HEK293 (cell line): ENCODE results near the gene PDE10A.

Source experiments
- CTCF ChIA-PET: fragments of 350-600 bp; formaldehyde crosslinking; extraction: SDS; loops from one replicate; lab custom pipeline; 2021; ENCODE audit warnings: antibody characterized with exemption; lab: Yijun Ruan, JAX
- POLR2A ChIA-PET: fragments of 300-600 bp; formaldehyde crosslinking; extraction: SDS; loops from one replicate; lab custom pipeline; 2020; ENCODE audit warnings: antibody characterized with exemption, inconsistent platforms; lab: Yijun Ruan, JAX
- H3K27ac ChIP-seq: fragments of 200-500 bp; sonication (Bioruptor generic); 2 replicates; pipeline ENCODE4 v1.5.1; 2014; ENCODE audit warnings: low read depth, low read length, control low read depth, inconsistent platforms; ENCODE audit errors: extremely low read depth
- H3K36me3 ChIP-seq, 2 experiments: fragments of 200-500 bp in 1 of 2; sonication (Bioruptor generic) in 1 of 2; 1 replicate in 1 of 2; 2 replicates in 1 of 2; pipeline ENCODE4 v1.5.1; 2014 to 2017; ENCODE audit warnings: inconsistent platforms in 2 of 2, low read length in 2 of 2; ENCODE audit not compliant: control insufficient read depth in 2 of 2, insufficient read depth in 1 of 2
- H3K4me1 ChIP-seq: fragments of 200-500 bp; sonication (Bioruptor generic); 2 replicates; pipeline ENCODE4 v1.5.1; 2014; ENCODE audit warnings: mild to moderate bottlenecking, low read length, inconsistent platforms; ENCODE audit not compliant: control insufficient read depth, insufficient read depth
- H3K4me3 ChIP-seq: 2 replicates; pipeline ENCODE4 v1.5.1; 2011; ENCODE audit warnings: low read depth, mild to moderate bottlenecking, control low read depth, low read length, moderate library complexity
- H3K9me3 ChIP-seq: fragments of 200-500 bp; sonication (Bioruptor generic); 2 replicates; pipeline ENCODE4 v1.5.1; 2014; ENCODE audit warnings: low read depth, low read length, inconsistent platforms; ENCODE audit not compliant: control insufficient read depth, insufficient read depth
- FEZF1 ChIP-seq: fragments of 450-650 bp; formaldehyde crosslinking; IDR thresholded peaks from 2 replicates; pipeline ENCODE4 v1.5.1; 2016; ENCODE audit warnings: missing biosample characterization, missing genetic modification characterization
- GFI1B ChIP-seq: fragments of 450-650 bp; formaldehyde crosslinking; IDR thresholded peaks from 2 replicates; pipeline ENCODE4 v1.5.1; 2016; ENCODE audit warnings: missing biosample characterization, missing genetic modification characterization
- HOXD13 ChIP-seq: sonication (generic); formaldehyde crosslinking; IDR thresholded peaks from 2 replicates; pipeline ENCODE4 v1.8.0; 2022; ENCODE audit warnings: missing genetic modification reagents, borderline replicate concordance
- INSM2 ChIP-seq: fragments of 450-650 bp; formaldehyde crosslinking; IDR thresholded peaks from 2 replicates; pipeline ENCODE4 v1.5.1; 2016; ENCODE audit warnings: missing biosample characterization, missing genetic modification characterization
- KLF1 ChIP-seq: fragments of 450-650 bp; formaldehyde crosslinking; IDR thresholded peaks from 2 replicates; pipeline ENCODE4 v1.5.1; 2016; ENCODE audit warnings: missing biosample characterization, missing genetic modification characterization
- PATZ1 ChIP-seq: fragments of 450-650 bp; formaldehyde crosslinking; IDR thresholded peaks from 2 replicates; pipeline ENCODE4 v1.5.1; 2016; ENCODE audit warnings: missing biosample characterization, missing genetic modification characterization
- PRDM4 ChIP-seq: fragments of 450-650 bp; formaldehyde crosslinking; IDR thresholded peaks from 2 replicates; pipeline ENCODE4 v1.5.1; 2017; ENCODE audit warnings: missing biosample characterization, missing genetic modification characterization
- REPIN1 ChIP-seq: fragments of 450-650 bp; formaldehyde crosslinking; IDR thresholded peaks from 2 replicates; pipeline ENCODE4 v1.5.1; 2017; ENCODE audit warnings: missing biosample characterization, missing genetic modification characterization, low read depth
- SP3 ChIP-seq: fragments of 450-650 bp; formaldehyde crosslinking; IDR thresholded peaks from 2 replicates; pipeline ENCODE4 v1.5.1; 2016; ENCODE audit warnings: missing biosample characterization, missing genetic modification characterization
- SP7 ChIP-seq: fragments of 450-650 bp; formaldehyde crosslinking; IDR thresholded peaks from 2 replicates; pipeline ENCODE4 v1.5.1; 2016; ENCODE audit warnings: missing biosample characterization, missing genetic modification characterization
- ZBTB10 ChIP-seq: fragments of 450-650 bp; formaldehyde crosslinking; IDR thresholded peaks from 2 replicates; pipeline ENCODE4 v1.5.1; 2016; ENCODE audit warnings: missing biosample characterization, missing genetic modification characterization
- ZFP37 ChIP-seq: fragments of 450-650 bp; formaldehyde crosslinking; IDR thresholded peaks from 2 replicates; pipeline ENCODE4 v1.5.1; 2016; ENCODE audit warnings: missing biosample characterization, missing genetic modification characterization
- ZFP69B ChIP-seq: fragments of 450-650 bp; formaldehyde crosslinking; IDR thresholded peaks from 2 replicates; pipeline ENCODE4 v1.5.1; 2016; ENCODE audit warnings: missing biosample characterization, missing genetic modification characterization
- ZNF138 ChIP-seq: fragments of 450-650 bp; formaldehyde crosslinking; IDR thresholded peaks from 2 replicates; pipeline ENCODE4 v1.5.1; 2016; ENCODE audit warnings: missing biosample characterization, missing genetic modification characterization, borderline replicate concordance
- ZNF146 ChIP-seq: fragments of 450-650 bp; formaldehyde crosslinking; IDR thresholded peaks from 2 replicates; pipeline ENCODE4 v1.5.1; 2016; ENCODE audit warnings: missing biosample characterization, missing genetic modification characterization
- ZNF18 ChIP-seq: fragments of 450-650 bp; formaldehyde crosslinking; IDR thresholded peaks from 2 replicates; pipeline ENCODE4 v1.5.1; 2016; ENCODE audit warnings: missing biosample characterization, missing genetic modification characterization
- ZNF223 ChIP-seq: fragments of 450-650 bp; formaldehyde crosslinking; IDR thresholded peaks from 2 replicates; pipeline ENCODE4 v1.5.1; 2016; ENCODE audit warnings: missing biosample characterization, missing genetic modification characterization
- ZNF266 ChIP-seq: fragments of 450-650 bp; formaldehyde crosslinking; IDR thresholded peaks from 2 replicates; pipeline ENCODE4 v1.5.1; 2016; ENCODE audit warnings: missing biosample characterization, missing genetic modification characterization, low read depth
- ZNF324 ChIP-seq: fragments of 450-650 bp; formaldehyde crosslinking; IDR thresholded peaks from 2 replicates; pipeline ENCODE4 v1.5.1; 2016; ENCODE audit warnings: missing biosample characterization, missing genetic modification characterization
- ZNF76 ChIP-seq: fragments of 450-650 bp; formaldehyde crosslinking; IDR thresholded peaks from 2 replicates; pipeline ENCODE4; 2016; ENCODE audit warnings: low read depth, missing biosample characterization, missing genetic modification characterization, borderline replicate concordance
- ZNF785 ChIP-seq: fragments of 450-650 bp; formaldehyde crosslinking; IDR thresholded peaks from 2 replicates; pipeline ENCODE4 v1.5.1; 2016; ENCODE audit warnings: missing biosample characterization, missing genetic modification characterization
- ZNF837 ChIP-seq: fragments of 450-650 bp; formaldehyde crosslinking; IDR thresholded peaks from 2 replicates; pipeline ENCODE4 v1.5.1; 2016; ENCODE audit warnings: missing biosample characterization, missing genetic modification characterization

Gene PDE10A

GRCh38 chr6:165615636-165616035 lies 47.4 kb downstream of the PDE10A start:
- no peaks in the 10 kb centered on the region for H3K9me3 ChIP-seq
- TF ChIP-seq FEZF1 (tag by site-specific recombination) (no peak), ZNF18 (tag by site-specific recombination) (no peak), HOXD13 (CRISPR knock-in tag) (no peak), ZBTB10 (tag by site-specific recombination) (no peak), SP3 (no peak), PRDM4 (tag by site-specific recombination) (no peak), REPIN1 (no peak), ZNF138 (no peak)
- TF ChIP-seq, all 188 proteins: peak for 0
- Histone ChIP-seq H3K4me1 (0 out of 2 replicates have a peak, but pooled peaks cover 2% of the 10 kb centered on the region), H3K4me3 (no peak overlapping the region), H3K27ac (no peak overlapping the region), H3K36me3 (no peaks in the 10 kb centered on the region)
- CTCF ChIA-PET, result no interaction called here
- POLR2A ChIA-PET, result no interaction called here

- POLR2A ChIA-PET, result no interaction called here
- Histone ChIP-seq H3K27ac (no peak overlapping the region), H3K4me3 (no peak overlapping the region), H3K36me3 (no peaks in the 10 kb centered on the region), H3K4me1 (0 out of 2 replicates have a peak, but pooled peaks cover 2% of the 10 kb centered on the region), H3K9me3 (no peaks in the 10 kb centered on the region)
- CTCF ChIA-PET, result no interaction called here
- TF ChIP-seq ZNF146 (no peak), ZNF324 (tag by site-specific recombination) (no peak), PATZ1 (tag by site-specific recombination) (no peak), SP7 (tag by site-specific recombination) (no peak), ZFP69B (tag by site-specific recombination) (no peak), ZNF266 (tag by site-specific recombination) (no peak), INSM2 (tag by site-specific recombination) (no peak), KLF1 (tag by site-specific recombination) (no peak), ZFP37 (tag by site-specific recombination) (no peak), ZNF785 (tag by site-specific recombination) (no peak), GFI1B (no peak), ZNF223 (no peak), ZNF76 (tag by site-specific recombination) (no peak), ZNF837 (no peak), PRDM4 (tag by site-specific recombination) (no peak)
These were observed 51.7 kb downstream of the PDE10A start for GRCh38 chr6:165611294-165611693.
